ENCODE results near the gene FAM186B.
A peak's percentile ranks its signal among the peaks of the same experiment; 100 is the strongest.

FAM186B gene

GRCh38 chr12:49537752-49538509 lies 67.5 kb downstream of the FAM186B start:
- Histone ChIP-seq H3K27me3 (ENCODE audit: low read depth, low read length) (peaks cover 14% of the 10 kb centered on the region), H3K36me3 (replicated peaks; ENCODE audit: low read depth, low read length) (no peaks in the 10 kb centered on the region), H3K4me3 (ENCODE audit: low read length) (peak overlapping the region; percentile 72), H3K9ac (ENCODE audit: low read length) (no peak overlapping the region), H2AFZ (ENCODE audit: low read depth, low read length) (peak overlapping the region; percentile 42; the same call in 1 of the 2 replicates), H3K4me1 (ENCODE audit: low read length) (peaks cover 15% of the 10 kb centered on the region; the same call in 1 of the 2 replicates), H3K4me2 (ENCODE audit: low read length) (peak overlapping the region; percentile 81), H4K20me1 (ENCODE audit: insufficient read depth, low read length) (no peaks in the 10 kb centered on the region), H3K27ac (ENCODE audit: low read length) (no peak overlapping the region), H3K9me3 (ENCODE audit: insufficient read depth, low read length) (no peaks in the 10 kb centered on the region), H3K79me2 (ENCODE audit: low read length) (no peaks in the 10 kb centered on the region)
- TF ChIP-seq EZH2phosphoT487 (IDR thresholded peaks at IDR 0.05; ENCODE audit: low read depth): no peak
- TF ChIP-seq, protein P1, sequence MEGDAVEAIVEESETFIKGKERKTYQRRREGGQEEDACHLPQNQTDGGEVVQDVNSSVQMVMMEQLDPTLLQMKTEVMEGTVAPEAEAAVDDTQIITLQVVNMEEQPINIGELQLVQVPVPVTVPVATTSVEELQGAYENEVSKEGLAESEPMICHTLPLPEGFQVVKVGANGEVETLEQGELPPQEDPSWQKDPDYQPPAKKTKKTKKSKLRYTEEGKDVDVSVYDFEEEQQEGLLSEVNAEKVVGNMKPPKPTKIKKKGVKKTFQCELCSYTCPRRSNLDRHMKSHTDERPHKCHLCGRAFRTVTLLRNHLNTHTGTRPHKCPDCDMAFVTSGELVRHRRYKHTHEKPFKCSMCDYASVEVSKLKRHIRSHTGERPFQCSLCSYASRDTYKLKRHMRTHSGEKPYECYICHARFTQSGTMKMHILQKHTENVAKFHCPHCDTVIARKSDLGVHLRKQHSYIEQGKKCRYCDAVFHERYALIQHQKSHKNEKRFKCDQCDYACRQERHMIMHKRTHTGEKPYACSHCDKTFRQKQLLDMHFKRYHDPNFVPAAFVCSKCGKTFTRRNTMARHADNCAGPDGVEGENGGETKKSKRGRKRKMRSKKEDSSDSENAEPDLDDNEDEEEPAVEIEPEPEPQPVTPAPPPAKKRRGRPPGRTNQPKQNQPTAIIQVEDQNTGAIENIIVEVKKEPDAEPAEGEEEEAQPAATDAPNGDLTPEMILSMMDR (IDR thresholded peaks at IDR 0.05; ENCODE audit: low read depth, low read length): no peak
